ENCODE measurements around the gene COL5A2. TPM values are rescaled to one million over a fixed set of nuclear protein-coding genes. Genes with fewer than 3 reads are reported as not detected.

The COL5A2 gene
- total and polyA plus RNA-seq, 10 of the 15 experiments (the other 5 are each of a cell fraction or from before 2014, with no cell fraction given) = 0.04 to 0.85 (median 0.39) TPM

GRCh38 chr2:189091253-189091652, 88.3 kb downstream of the COL5A2 start:
- no peaks in the 10 kb centered on the region for H3K27me3 ChIP-seq (replicated peaks in 1 of 2; ENCODE audit: control insufficient read depth in 2 of 2, insufficient read depth in 2 of 2, low read length in 1 of 2)
- H4K20me1 ChIP-seq (ENCODE audit: control insufficient read depth, insufficient read depth) = no peaks in the 10 kb centered on the region
- ChIA-PET SMC1A (ENCODE audit: uncharacterized antibody, unreplicated experiment) (no interaction called here), POLR2A (no interaction called here), RAD21 (ENCODE audit: unreplicated experiment) (no interaction called here), CTCF (interaction anchor here (1.4 kb wide), 1 partner anchor 197 kb away, joined by 3 read pairs; no protein-coding TSS in a partner anchor)
- intact Hi-C loops (cut with micrococcal nuclease; ENCODE audit: unreplicated experiment) = loop anchor here (5.0 kb wide), 1 partner anchor 564 kb away; no protein-coding TSS in a partner anchor
- ATAC-seq (no peak), FAIRE-seq (no peak), DNase-seq (ENCODE audit: low read depth, low spot score) (no peak)
- H3K79me2 ChIP-seq (ENCODE audit: control insufficient read depth, insufficient read depth, low read length) = no peaks in the 10 kb centered on the region
- no peak overlapping the region for H2AFZ ChIP-seq (ENCODE audit: control insufficient read depth, low read depth, low read length)
- no peak overlapping the region for H3K27ac ChIP-seq (ENCODE audit: control insufficient read depth, insufficient read depth)
- no TSS peak for BruUV-seq (replicated peaks)
- H3K4me1 ChIP-seq (ENCODE audit: control insufficient read depth, insufficient read depth, low read length) = no peaks in the 10 kb centered on the region
- WGBS (ENCODE audit: insufficient coverage, insufficient replicate concordance, low lambda C conversion rate, missing lambda C conversion rate) = 5% methylated on average over 1 of the region's 1 CpG
- no peak overlapping the region for H3K9ac ChIP-seq (ENCODE audit: control insufficient read depth, insufficient read depth, low read length)
- no peak overlapping the region for H3K4me2 ChIP-seq (ENCODE audit: control insufficient read depth, insufficient read depth)
- no peaks in the 10 kb centered on the region for H3K36me3 ChIP-seq (ENCODE audit: control insufficient read depth in 2 of 2, insufficient read depth in 2 of 2, low read length in 1 of 2)
- no peaks in the 10 kb centered on the region for H3K9me3 ChIP-seq (replicated peaks; ENCODE audit: control insufficient read depth, insufficient read depth, low read length)
- in situ Hi-C loops (cut with MboI) = loop anchor here (10.0 kb wide), 1 partner anchor 194 kb away; no protein-coding TSS in a partner anchor
- H3K4me3 ChIP-seq = no peak overlapping the region
- TF ChIP-seq YBX1 (IDR thresholded peaks at IDR 0.05) = no peak
- no peak for TF ChIP-seq ZNF592 (IDR thresholded peaks at IDR 0.05)
- no peak for TF ChIP-seq IKZF2 (IDR thresholded peaks at IDR 0.05)
- TF ChIP-seq POLR2AphosphoS2 (IDR thresholded peaks at IDR 0.05; ENCODE audit: low read depth, low read length) = no peak
- no peak for TF ChIP-seq SMARCA5 (IDR thresholded peaks at IDR 0.05)
- no peak for TF ChIP-seq CHD4 (IDR thresholded peaks at IDR 0.05)
- no peak for TF ChIP-seq PAX8 (IDR thresholded peaks at IDR 0.05)
- no peak for TF ChIP-seq CEBPZ (IDR thresholded peaks at IDR 0.05; ENCODE audit: low read depth, low read length)
- no peak for TF ChIP-seq SREBF1 (IDR thresholded peaks at IDR 0.05; ENCODE audit: low read length)
- no peak for TF ChIP-seq ZZZ3 (IDR thresholded peaks at IDR 0.05; ENCODE audit: control insufficient read depth, insufficient read length, low read depth)
- TF ChIP-seq IKZF1 (conservative IDR thresholded peaks at IDR 0.05) = no peak
- no peak for TF ChIP-seq JUND (IDR thresholded peaks at IDR 0.05; ENCODE audit: low read depth, low read length)
- no peak for TF ChIP-seq CTCF (IDR thresholded peaks at IDR 0.05 in 2 of 3, conservative IDR thresholded peaks at IDR 0.05 in 1 of 3; ENCODE audit: control insufficient read depth in 2 of 3, extremely low read depth in 1 of 3, insufficient read depth in 1 of 3, low read depth in 3 of 3, low read length in 3 of 3)

Measured in GM12878 (cell line).